Lower leg skin (tissue), 4 donors: ENCODE data around the gene CHTF18. TPM values are rescaled to one million over a fixed set of nuclear protein-coding genes. Genes with fewer than 3 reads are reported as not detected.

ENCODE experiments used
- DNase-seq, 2 donors: peaks; one replicate each; pipeline ENCODE4 v3.0.0-alpha.2; 2019; ENCODE audit warnings: low spot score in 2 of 2
- H3K4me3 ChIP-seq: fragments of 200-600 bp; sonication (generic); 2 replicates; pipeline ENCODE4 v1.5.1; 2017; ENCODE audit warnings: mild to moderate bottlenecking, low read depth; ENCODE audit not compliant: poor library complexity, severe bottlenecking
- POLR2A ChIP-seq, 2 donors: fragments of 450-650 bp; IDR thresholded peaks; one replicate each; pipeline ENCODE4 v1.6.1; 2016 to 2017; ENCODE audit warnings: antibody characterized with exemption in 2 of 2, mild to moderate bottlenecking in 1 of 2, moderate library complexity in 1 of 2
- WGBS, 2 donors: methylation state at CpG; one replicate each; pipeline ENCODE4 v1.1.5; 2018; 5-methylcytosine and 5-hydroxymethylcytosine counted together
- intact Hi-C: fragments of 100-400 bp; cut with DNase I; formaldehyde crosslinking; loops from one replicate; pipeline ENCODE4 v1.15.0; 2023; ENCODE audit warnings: low total_unique reads
- total RNA-seq, 4 donors: library from RNA; depleted of rRNA; stranded (reverse); fragments of >200 nt; gene quantifications; one replicate each; pipeline ENCODE4 v1.1.0, GENCODE V29; 2016
- TF ChIP-seq, protein P1 (sequence below), 3 donors: fragments of 450-650 bp; IDR thresholded peaks; one replicate each; pipeline ENCODE4 v1.5.1; 2016; ENCODE audit warnings: antibody characterized with exemption in 3 of 3, mild to moderate bottlenecking in 3 of 3, moderate library complexity in 2 of 3

Gene CHTF18
- total RNA-seq, 4 donors from 2014 or later, result 4.6 to 23.4 (median 12.2) TPM

DNA sequence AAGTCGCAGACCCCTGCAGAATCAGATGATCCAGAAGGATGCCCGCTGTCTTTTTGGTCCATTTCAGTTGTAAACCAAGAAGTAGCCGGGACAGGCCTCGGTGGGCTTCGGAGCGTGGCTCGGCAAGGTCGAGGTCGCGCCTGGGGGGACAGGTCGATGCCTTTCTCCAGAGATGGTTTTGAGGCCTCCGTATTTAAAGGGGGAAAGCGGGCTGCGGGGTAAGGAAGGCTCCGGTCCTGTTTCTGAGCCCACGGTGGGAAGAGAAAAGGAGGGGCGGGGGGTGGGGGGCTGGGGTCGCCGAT is 19.6 kb downstream of the CHTF18 start:
- TF ChIP-seq, protein P1, sequence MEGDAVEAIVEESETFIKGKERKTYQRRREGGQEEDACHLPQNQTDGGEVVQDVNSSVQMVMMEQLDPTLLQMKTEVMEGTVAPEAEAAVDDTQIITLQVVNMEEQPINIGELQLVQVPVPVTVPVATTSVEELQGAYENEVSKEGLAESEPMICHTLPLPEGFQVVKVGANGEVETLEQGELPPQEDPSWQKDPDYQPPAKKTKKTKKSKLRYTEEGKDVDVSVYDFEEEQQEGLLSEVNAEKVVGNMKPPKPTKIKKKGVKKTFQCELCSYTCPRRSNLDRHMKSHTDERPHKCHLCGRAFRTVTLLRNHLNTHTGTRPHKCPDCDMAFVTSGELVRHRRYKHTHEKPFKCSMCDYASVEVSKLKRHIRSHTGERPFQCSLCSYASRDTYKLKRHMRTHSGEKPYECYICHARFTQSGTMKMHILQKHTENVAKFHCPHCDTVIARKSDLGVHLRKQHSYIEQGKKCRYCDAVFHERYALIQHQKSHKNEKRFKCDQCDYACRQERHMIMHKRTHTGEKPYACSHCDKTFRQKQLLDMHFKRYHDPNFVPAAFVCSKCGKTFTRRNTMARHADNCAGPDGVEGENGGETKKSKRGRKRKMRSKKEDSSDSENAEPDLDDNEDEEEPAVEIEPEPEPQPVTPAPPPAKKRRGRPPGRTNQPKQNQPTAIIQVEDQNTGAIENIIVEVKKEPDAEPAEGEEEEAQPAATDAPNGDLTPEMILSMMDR (IDR thresholded peaks at IDR 0.05), result no peak
- no peak for TF ChIP-seq POLR2A (IDR thresholded peaks at IDR 0.05)
- WGBS, 2 donors, result 6 to 45% methylated on average over 19 of the region's 19 CpGs
- intact Hi-C loops, result no loop called here
- DNase-seq, result no peak
- H3K4me3 ChIP-seq, result peak overlapping the region; percentile 29

DNA sequence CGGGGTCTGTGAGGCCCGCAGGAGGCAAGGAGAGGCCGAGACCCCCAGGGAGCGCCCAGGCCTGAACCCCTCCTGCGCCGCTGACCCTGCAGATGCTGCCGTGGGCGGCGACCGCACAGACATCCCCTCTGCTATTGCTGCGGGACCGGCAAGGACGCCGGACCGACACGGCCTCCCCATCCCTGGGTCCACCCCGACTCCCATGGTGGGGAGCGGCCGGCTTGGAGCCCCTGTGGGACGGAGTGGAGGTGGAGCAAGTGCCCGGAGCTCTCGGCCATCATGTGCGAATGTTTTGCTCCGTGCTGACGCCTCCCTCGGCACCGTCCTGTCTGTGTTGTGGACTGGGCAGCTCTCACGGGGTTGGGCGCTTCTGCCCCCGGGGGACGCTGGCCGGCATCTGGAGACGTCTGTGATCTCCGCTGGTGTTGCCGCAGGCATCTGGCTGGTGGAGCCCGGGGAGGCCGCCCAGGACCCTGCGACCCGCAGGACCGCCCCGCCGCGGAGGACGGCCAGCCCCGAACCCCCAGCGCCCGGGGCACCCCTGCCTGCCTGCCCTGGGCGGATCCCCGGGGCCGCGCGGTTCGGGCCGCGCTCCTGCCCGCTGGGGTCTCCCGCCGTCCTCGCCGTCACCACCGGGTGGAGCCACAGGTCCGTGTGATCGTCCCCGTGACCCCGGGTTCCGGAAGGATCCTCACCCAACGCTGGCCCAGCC is 24.9 kb downstream of the CHTF18 start:
- intact Hi-C loops, result no loop called here
- no peak for TF ChIP-seq POLR2A (IDR thresholded peaks at IDR 0.05)
- TF ChIP-seq, protein P1 (IDR thresholded peaks at IDR 0.05), result no peak
- H3K4me3 ChIP-seq, result no peak overlapping the region
- no peak for DNase-seq
- 17 to 20% methylated on average over 31 to 38 of the region's 67 CpGs for WGBS, 2 donors

DNA sequence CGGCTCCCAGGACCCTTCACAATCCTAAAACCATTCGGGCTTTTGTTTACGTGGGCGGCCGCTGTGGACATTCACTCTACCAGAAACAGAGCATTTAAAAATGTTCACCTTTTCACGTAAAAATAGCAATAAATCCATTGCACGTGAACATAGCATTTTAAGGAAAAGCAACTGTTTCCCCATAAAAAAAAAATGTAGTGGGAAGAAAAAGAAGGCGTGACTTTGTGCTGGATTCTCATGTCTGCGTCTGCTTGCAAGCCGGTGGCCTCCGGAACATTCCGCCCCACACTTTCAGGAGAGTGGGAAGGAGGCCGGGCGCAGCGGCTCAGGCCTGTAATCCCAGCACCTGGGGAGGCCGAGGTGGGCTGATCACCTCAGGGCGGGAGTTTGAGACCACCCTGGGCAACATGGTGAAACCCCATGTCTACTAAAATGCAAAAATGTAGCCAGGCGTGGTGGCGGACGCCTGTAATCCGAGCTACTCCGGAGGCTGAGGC is 25.5 kb downstream of the CHTF18 start:
- WGBS, 2 donors, result 52 to 63% methylated on average over 22 of the region's 22 CpGs
- no peak for TF ChIP-seq POLR2A (IDR thresholded peaks at IDR 0.05)
- TF ChIP-seq, protein P1 (IDR thresholded peaks at IDR 0.05), result no peak
- intact Hi-C loops, result no loop called here
- no peak overlapping the region for H3K4me3 ChIP-seq
- no peak for DNase-seq

DNA sequence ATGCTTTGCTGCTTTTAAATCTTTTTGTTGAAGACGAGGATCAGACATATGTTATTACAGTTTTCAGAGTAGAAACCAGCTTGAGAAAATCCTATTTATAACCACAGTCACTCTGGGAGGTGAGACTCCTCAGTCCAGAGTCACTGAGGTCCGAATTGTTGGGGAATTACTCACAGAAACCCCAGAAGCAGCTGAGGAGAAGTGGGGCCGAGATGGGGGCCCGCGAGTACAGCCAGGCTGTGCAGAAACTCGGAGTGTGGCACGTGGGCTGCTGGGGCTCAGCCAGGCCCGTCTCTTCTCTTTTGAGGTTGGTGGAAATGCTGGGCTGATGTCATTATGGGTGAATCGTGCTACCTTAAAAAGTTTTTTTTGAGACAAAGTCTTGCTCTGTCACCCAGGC is 26.6 kb downstream of the CHTF18 start:
- intact Hi-C loops, result no loop called here
- no peak for TF ChIP-seq POLR2A (IDR thresholded peaks at IDR 0.05)
- TF ChIP-seq, protein P1 (IDR thresholded peaks at IDR 0.05), result no peak
- WGBS, 2 donors, result 69 to 72% methylated on average over 9 of the region's 9 CpGs
- H3K4me3 ChIP-seq, result no peak overlapping the region
- no peak for DNase-seq

DNA sequence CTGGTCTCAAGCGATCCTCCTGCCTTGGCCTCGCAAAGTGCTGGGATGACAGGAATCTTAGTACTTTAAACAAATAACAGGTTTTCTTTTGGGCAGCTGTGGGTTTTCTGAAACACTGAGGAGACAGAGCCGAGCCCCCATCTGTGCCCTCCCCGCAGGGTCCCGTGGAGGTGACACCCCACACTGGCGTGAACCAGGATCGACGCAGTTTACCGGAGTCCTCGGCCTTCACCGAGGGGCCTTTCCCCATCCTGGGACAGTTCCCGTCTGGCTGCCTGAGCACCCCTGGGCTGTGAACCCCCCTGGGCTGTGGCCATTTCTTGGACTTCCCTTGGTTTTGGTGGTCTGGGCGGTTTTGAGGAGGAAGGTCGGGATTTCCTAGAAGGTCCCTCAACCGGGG is 27.4 kb downstream of the CHTF18 start:
- intact Hi-C loops, result no loop called here
- no peak for TF ChIP-seq POLR2A (IDR thresholded peaks at IDR 0.05)
- TF ChIP-seq, protein P1 (IDR thresholded peaks at IDR 0.05), result no peak
- DNase-seq, result no peak
- WGBS, 2 donors, result 86 to 91% methylated on average over 13 to 15 of the region's 15 CpGs
- no peak overlapping the region for H3K4me3 ChIP-seq
